H1 (cell line): ENCODE results near the gene ZNF148. TPM values are rescaled to one million over a fixed set of nuclear protein-coding genes. Genes with fewer than 3 reads are reported as not detected.

Experiments used
- CTCF ChIA-PET: fragments of 300-600 bp; sonication (Branson Sonifier 250); formaldehyde crosslinking; loops from one replicate; lab custom pipeline; 2021; ENCODE audit not compliant: partially characterized antibody; lab: Charles Lee
- POLR2A ChIA-PET: fragments of 300-600 bp; sonication (Branson Sonifier 250); formaldehyde crosslinking; loops from one replicate; lab custom pipeline; 2021; ENCODE audit warnings: inconsistent platforms; ENCODE audit not compliant: partially characterized antibody; lab: Charles Lee
- DNase-seq, 2 experiments: peaks; one replicate each; pipeline versions ENCODE4 v3.0.0 to v3.0.0-alpha.2; 2010 to 2022; ENCODE audit warnings: low spot score in 2 of 2, low read depth in 1 of 2, mixed read lengths in 1 of 2
- FAIRE-seq: peaks from 2 replicates; lab custom pipeline; 2011; peaks lifted over from hg19 to GRCh38; lab: Jason Lieb, UNC
- H2AFZ ChIP-seq: 2 replicates; pipeline ENCODE4 v1.8.1; 2012; ENCODE audit warnings: low read length, inconsistent platforms
- H2AK5ac ChIP-seq: 2 replicates; pipeline ENCODE4 v1.6.1; 2013; ENCODE audit warnings: low read depth, low read length
- H2BK120ac ChIP-seq: replicated peaks from 2 replicates; pipeline ENCODE3; 2013; ENCODE audit warnings: low read depth, low read length, inconsistent platforms
- H2BK12ac ChIP-seq: 2 replicates; pipeline ENCODE4 v1.6.1; 2013; ENCODE audit warnings: low read depth, low read length
- H2BK15ac ChIP-seq: 2 replicates; pipeline ENCODE4 v1.6.1; 2013; ENCODE audit warnings: low read length
- H2BK20ac ChIP-seq: 2 replicates; pipeline ENCODE4 v1.6.1; 2013; ENCODE audit warnings: low read length
- H2BK5ac ChIP-seq: 2 replicates; pipeline ENCODE4 v1.6.1; 2013; ENCODE audit warnings: low read depth, low read length
- H3K14ac ChIP-seq: 2 replicates; pipeline ENCODE4 v1.6.1; 2013; ENCODE audit warnings: inconsistent platforms; ENCODE audit not compliant: insufficient read length
- H3K18ac ChIP-seq: 2 replicates; pipeline ENCODE4 v1.6.1; 2013; ENCODE audit warnings: low read length; ENCODE audit errors: extremely low read depth
- H3K23ac ChIP-seq: 2 replicates; pipeline ENCODE4 v1.6.1; 2013; ENCODE audit warnings: inconsistent platforms; ENCODE audit not compliant: insufficient read length
- H3K23me2 ChIP-seq: 2 replicates; pipeline ENCODE4 v1.6.1; 2013; ENCODE audit warnings: low read depth, low read length
- H3K27ac ChIP-seq: 2 replicates; pipeline ENCODE4 v1.6.1; 2011; ENCODE audit warnings: low read depth, low read length, inconsistent platforms
- H3K27me3 ChIP-seq, 4 experiments: replicated peaks in 1 of 4; 1 replicate in 1 of 4; 2 replicates in 3 of 4; pipeline versions ENCODE4 v1.6.1 to v1.8.1; 2011 to 2013; ENCODE audit warnings: low read length in 3 of 4, mild to moderate bottlenecking in 3 of 4, inconsistent platforms in 2 of 4, mixed read lengths in 2 of 4, moderate library complexity in 1 of 4; ENCODE audit not compliant: control insufficient read depth in 3 of 4, insufficient read depth in 3 of 4; ENCODE audit errors: extremely low read depth in 1 of 4
- H3K36me3 ChIP-seq, 4 experiments: 2 replicates each; pipeline versions ENCODE4 v1.6.1 to v1.8.1; 2011 to 2013; ENCODE audit warnings: mild to moderate bottlenecking in 4 of 4, low read length in 3 of 4, moderate library complexity in 2 of 4, control low read depth in 1 of 4, inconsistent platforms in 1 of 4; ENCODE audit not compliant: insufficient read depth in 4 of 4, control insufficient read depth in 2 of 4
- H3K4ac ChIP-seq: replicated peaks from 2 replicates; pipeline ENCODE3; 2013; ENCODE audit warnings: low read length, low read depth, mixed read lengths, inconsistent platforms; ENCODE audit not compliant: insufficient read length
- H3K4me1 ChIP-seq, 4 experiments: replicated peaks in 1 of 4; 1 replicate in 1 of 4; 2 replicates in 3 of 4; pipeline versions ENCODE4 v1.6.1 to v1.8.1; 2011 to 2013; ENCODE audit warnings: low read length in 3 of 4, inconsistent platforms in 2 of 4, mixed read lengths in 1 of 4; ENCODE audit not compliant: insufficient read depth in 4 of 4, control insufficient read depth in 3 of 4
- H3K4me2 ChIP-seq, 2 experiments: 2 replicates each; pipeline versions ENCODE4 v1.6.1 to v1.8.1; 2011 to 2013; ENCODE audit warnings: low read depth in 2 of 2, low read length in 2 of 2, control low read depth in 1 of 2, inconsistent platforms in 1 of 2, mild to moderate bottlenecking in 1 of 2; ENCODE audit not compliant: insufficient read depth in 1 of 2
- H3K4me3 ChIP-seq, 4 experiments: fragments of 200-600, 300-600 bp in 1 of 4; sonication (generic), shearing (Covaris generic), sonication (Bioruptor Twin) in 1 of 4; 2 replicates each; pipeline versions ENCODE4 v1.5.1 to v1.8.1; 2011 to 2016; ENCODE audit warnings: low read length in 4 of 4, low read depth in 3 of 4, control low read depth in 2 of 4, inconsistent platforms in 2 of 4, mild to moderate bottlenecking in 2 of 4, mixed read lengths in 1 of 4, moderate library complexity in 1 of 4; ENCODE audit not compliant: insufficient read depth in 2 of 4; ENCODE audit errors: extremely low read depth in 1 of 4
- H3K56ac ChIP-seq: replicated peaks from 2 replicates; pipeline ENCODE3; 2013; ENCODE audit warnings: low read depth, mild to moderate bottlenecking, mixed read lengths, low read length, inconsistent platforms; ENCODE audit not compliant: insufficient read length
- H3K79me1 ChIP-seq: 2 replicates; pipeline ENCODE4 v1.6.1; 2013; ENCODE audit warnings: low read depth, low read length, control low read depth
- H3K79me2 ChIP-seq, 2 experiments: 2 replicates each; pipeline versions ENCODE4 v1.6.1 to v1.8.1; 2012 to 2013; ENCODE audit warnings: low read length in 2 of 2, mild to moderate bottlenecking in 2 of 2, inconsistent platforms in 1 of 2; ENCODE audit not compliant: insufficient read depth in 2 of 2, control insufficient read depth in 1 of 2
- H3K9ac ChIP-seq, 4 experiments: replicated peaks in 1 of 4; 1 replicate in 1 of 4; 2 replicates in 3 of 4; pipeline versions ENCODE4 v1.6.1 to v1.8.1; 2011 to 2013; ENCODE audit warnings: low read depth in 3 of 4, low read length in 3 of 4, control low read depth in 2 of 4, mild to moderate bottlenecking in 2 of 4, moderate library complexity in 2 of 4, inconsistent platforms in 1 of 4; ENCODE audit errors: extremely low read depth in 1 of 4
- H3K9me3 ChIP-seq, 2 experiments: 2 replicates each; pipeline versions ENCODE4 v1.6.1 to v1.8.1; 2012 to 2013; ENCODE audit warnings: mild to moderate bottlenecking in 2 of 2, moderate library complexity in 2 of 2, control low read depth in 1 of 2, inconsistent platforms in 1 of 2, low read depth in 1 of 2, low read length in 1 of 2, mixed read lengths in 1 of 2; ENCODE audit not compliant: insufficient read depth in 2 of 2
- H4K20me1 ChIP-seq, 2 experiments: replicated peaks in 1 of 2; 2 replicates each; pipeline versions ENCODE3 to v1.8.1; 2011 to 2013; ENCODE audit warnings: inconsistent platforms in 2 of 2, low read length in 2 of 2, mild to moderate bottlenecking in 1 of 2; ENCODE audit not compliant: insufficient read depth in 2 of 2, control insufficient read depth in 1 of 2
- H4K5ac ChIP-seq: 2 replicates; pipeline ENCODE4 v1.6.1; 2013; ENCODE audit warnings: low read length, low read depth, mixed read lengths, inconsistent platforms; ENCODE audit not compliant: insufficient read length
- H4K8ac ChIP-seq: 2 replicates; pipeline ENCODE4 v1.8.0; 2013; ENCODE audit warnings: mild to moderate bottlenecking, moderate library complexity, low read length, inconsistent platforms; ENCODE audit not compliant: insufficient read depth; ENCODE audit errors: extremely low read depth
- H4K91ac ChIP-seq: replicated peaks from 2 replicates; pipeline ENCODE3; 2013; ENCODE audit warnings: low read length, mixed read lengths, inconsistent platforms; ENCODE audit not compliant: insufficient read length
- CBX8 ChIP-seq: fragments of 300-800, 300-1000 bp; sonication (generic); IDR thresholded peaks from 2 replicates; pipeline ENCODE4 v1.7.1; 2016; ENCODE audit warnings: low read depth, low read length, borderline replicate concordance
- RAD21 ChIP-seq, 2 experiments: IDR thresholded peaks in 1 of 2; conservative IDR thresholded peaks in 1 of 2; 2 replicates each; pipeline ENCODE4 v1.6.1; 2011; ENCODE audit warnings: low read depth in 2 of 2, low read length in 2 of 2, improper control_type of control experiment in 1 of 2, inconsistent platforms in 1 of 2, mild to moderate bottlenecking in 1 of 2, moderate library complexity in 1 of 2
- SIX5 ChIP-seq: IDR thresholded peaks from 2 replicates; pipeline ENCODE4 v1.6.1; 2011; ENCODE audit warnings: mild to moderate bottlenecking, low read depth, low read length
- WGBS, 2 experiments: shearing (Covaris generic) in 1 of 2; methylation state at CpG; one replicate each; pipeline versions ENCODE4 v1.1.6 to v1.1.7; 2013 to 2015; ENCODE audit warnings: low lambda C conversion rate in 2 of 2, mixed read lengths in 2 of 2, inconsistent platforms in 1 of 2, low coverage in 1 of 2, missing lambda C conversion rate in 1 of 2; ENCODE audit not compliant: insufficient replicate concordance in 2 of 2, insufficient coverage in 1 of 2, insufficient read length in 1 of 2; ENCODE audit errors: extremely low coverage in 1 of 2, missing lambda C conversion rate in 1 of 2; 5-methylcytosine and 5-hydroxymethylcytosine counted together
- polyA plus RNA-seq, 7 experiments: library from polyadenylated mRNA; depleted of rRNA in 3 of 7; stranded (reverse) in 5 of 7; unstranded in 2 of 7; fragments of >200 nt in 5 of 7; fragments of 200-250 nt in 2 of 7; gene quantifications; 1 replicate in 5 of 7; 2 replicates in 1 of 7; 4 replicates in 1 of 7; pipeline versions ENCODE4 v1.2.1 to v1.2.3, GENCODE V29; 2011 to 2013; ENCODE audit warnings: missing spikeins in 2 of 7, mixed read lengths in 2 of 7
- total RNA-seq: library from RNA; stranded (reverse); fragmentation: NEBNext Ultra II Directional; extraction: Animal tissue kit (Norgen Biotek cat#: 25700); gene quantifications from 2 replicates; pipeline ENCODE4 v1.2.1, GENCODE V29; 2021
- TF ChIP-seq, protein P1 (sequence below): IDR thresholded peaks from 2 replicates; pipeline ENCODE4 v1.6.1; 2012; ENCODE audit warnings: inconsistent platforms

Gene ZNF148
- total and polyA plus RNA-seq, 2 of the 8 experiments (the other 6 are each of a cell fraction or from before 2014, with no cell fraction given): 3.7 to 22.6 TPM

DNA sequence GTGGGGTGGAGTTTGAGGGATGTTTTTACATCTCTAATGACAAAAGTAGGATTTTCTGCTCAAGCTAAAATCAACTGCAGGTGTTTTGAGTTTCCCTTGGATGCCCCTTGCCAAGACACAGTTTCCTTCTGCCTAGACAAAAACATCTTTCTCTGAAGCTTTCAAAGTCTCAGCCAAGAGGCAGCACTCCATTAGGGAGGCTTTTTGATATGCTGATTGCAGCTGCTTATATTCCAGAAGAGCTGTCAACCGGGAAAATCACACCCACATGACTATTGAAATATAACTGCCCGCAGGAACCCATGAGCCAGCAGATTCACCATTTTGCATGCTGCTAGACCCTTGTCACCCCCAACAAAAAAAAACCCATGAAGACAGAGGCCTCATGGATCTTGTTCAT, 27.5 kb upstream of the ZNF148 start:
- H2AFZ ChIP-seq: no peak overlapping the region
- no peak overlapping the region for H3K18ac ChIP-seq
- FAIRE-seq (no peak), DNase-seq (no peak)
- no peak overlapping the region for H2BK120ac ChIP-seq
- H3K4me3 ChIP-seq: no peak overlapping the region
- no peak overlapping the region for H4K91ac ChIP-seq
- H3K4ac ChIP-seq: no peak overlapping the region
- WGBS, 2 experiments: 98% methylated on average over 2 of the region's 2 CpGs; no CpG with 5 or more reads in 1 of the 2 experiments
- no peak overlapping the region for H4K8ac ChIP-seq
- no peaks in the 10 kb centered on the region for H3K9me3 ChIP-seq
- H3K9ac ChIP-seq: no peak overlapping the region
- POLR2A ChIA-PET: interaction anchor here (1.6 kb wide), 1 partner anchor 27 kb away, joined by 7 read pairs; the partner anchor contains the start of gene ZNF148
- H2BK20ac ChIP-seq: no peak overlapping the region
- H3K14ac ChIP-seq: no peak overlapping the region
- no peaks in the 10 kb centered on the region for H3K36me3 ChIP-seq
- no peak overlapping the region for H4K5ac ChIP-seq
- H2BK12ac ChIP-seq: no peak overlapping the region
- H3K56ac ChIP-seq: no peak overlapping the region
- H3K23me2 ChIP-seq: peaks cover 3% of the 10 kb centered on the region; the same call in 1 of the 2 replicates
- H3K27ac ChIP-seq: no peak overlapping the region
- no peaks in the 10 kb centered on the region for H3K27me3 ChIP-seq
- no peaks in the 10 kb centered on the region for H3K79me2 ChIP-seq
- H2AK5ac ChIP-seq: no peak overlapping the region
- CTCF ChIA-PET: interaction anchor here (0.6 to 2.8 kb wide), 6 partner anchors 12 to 200 kb away, joined by 3 to 9 read pairs (median 6); no protein-coding TSS in a partner anchor
- H2BK5ac ChIP-seq: no peak overlapping the region
- no peak overlapping the region for H3K23ac ChIP-seq
- no peaks in the 10 kb centered on the region for H4K20me1 ChIP-seq
- H3K4me1 ChIP-seq: no peaks in the 10 kb centered on the region
- no peak overlapping the region for H3K4me2 ChIP-seq
- no peaks in the 10 kb centered on the region for H3K79me1 ChIP-seq
- H2BK15ac ChIP-seq: no peak overlapping the region
- TF ChIP-seq RAD21 (IDR thresholded peaks at IDR 0.05 in 1 of 2, conservative IDR thresholded peaks at IDR 0.05 in 1 of 2; ENCODE audit: low read depth in 2 of 2, low read length in 2 of 2): no peak
- no peak for TF ChIP-seq CBX8
- TF ChIP-seq, protein P1, sequence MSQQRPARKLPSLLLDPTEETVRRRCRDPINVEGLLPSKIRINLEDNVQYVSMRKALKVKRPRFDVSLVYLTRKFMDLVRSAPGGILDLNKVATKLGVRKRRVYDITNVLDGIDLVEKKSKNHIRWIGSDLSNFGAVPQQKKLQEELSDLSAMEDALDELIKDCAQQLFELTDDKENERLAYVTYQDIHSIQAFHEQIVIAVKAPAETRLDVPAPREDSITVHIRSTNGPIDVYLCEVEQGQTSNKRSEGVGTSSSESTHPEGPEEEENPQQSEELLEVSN: no peak
- no peak for TF ChIP-seq SIX5
